Thyroid gland (tissue), 4 donors: Measurements from ENCODE around the gene REV3L.

Source experiments
- POLR2A ChIP-seq, 2 donors: fragments of 450-650 bp; IDR thresholded peaks; one replicate each; pipeline ENCODE4 v1.6.1; 2017; ENCODE audit warnings: antibody characterized with exemption in 2 of 2, mild to moderate bottlenecking in 2 of 2, moderate library complexity in 1 of 2
- TF ChIP-seq, protein P1 (sequence below), 6 experiments: fragments of 200-600 bp in 3 of 6; fragments of 450-650 bp in 3 of 6; sonication (generic) in 3 of 6; IDR thresholded peaks; one replicate each; pipeline ENCODE4 v1.5.1; 2016 to 2019; ENCODE audit warnings: antibody characterized with exemption in 6 of 6, mild to moderate bottlenecking in 2 of 6, inconsistent platforms in 1 of 6, moderate library complexity in 1 of 6

DNA sequence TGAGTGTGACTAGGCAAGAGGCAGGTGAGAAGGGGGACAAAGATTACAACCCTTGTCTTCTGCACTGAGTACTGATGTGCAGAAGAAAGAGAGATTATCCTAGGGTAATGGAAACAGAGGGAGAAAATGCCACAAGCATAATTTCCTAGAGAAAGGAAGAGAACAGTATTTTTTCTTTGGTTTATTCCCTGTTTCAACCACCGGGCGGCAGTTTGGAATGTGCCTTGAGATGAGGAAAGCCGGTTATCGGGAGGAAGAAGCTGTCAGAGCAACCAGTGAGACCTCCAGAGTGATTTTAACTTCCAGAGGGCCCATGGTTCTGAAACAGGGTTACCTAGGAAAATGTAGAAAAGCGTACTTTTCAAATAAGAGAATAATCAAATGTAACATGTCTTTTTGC is 121.4 kb downstream of the REV3L start:
- TF ChIP-seq, protein P1, sequence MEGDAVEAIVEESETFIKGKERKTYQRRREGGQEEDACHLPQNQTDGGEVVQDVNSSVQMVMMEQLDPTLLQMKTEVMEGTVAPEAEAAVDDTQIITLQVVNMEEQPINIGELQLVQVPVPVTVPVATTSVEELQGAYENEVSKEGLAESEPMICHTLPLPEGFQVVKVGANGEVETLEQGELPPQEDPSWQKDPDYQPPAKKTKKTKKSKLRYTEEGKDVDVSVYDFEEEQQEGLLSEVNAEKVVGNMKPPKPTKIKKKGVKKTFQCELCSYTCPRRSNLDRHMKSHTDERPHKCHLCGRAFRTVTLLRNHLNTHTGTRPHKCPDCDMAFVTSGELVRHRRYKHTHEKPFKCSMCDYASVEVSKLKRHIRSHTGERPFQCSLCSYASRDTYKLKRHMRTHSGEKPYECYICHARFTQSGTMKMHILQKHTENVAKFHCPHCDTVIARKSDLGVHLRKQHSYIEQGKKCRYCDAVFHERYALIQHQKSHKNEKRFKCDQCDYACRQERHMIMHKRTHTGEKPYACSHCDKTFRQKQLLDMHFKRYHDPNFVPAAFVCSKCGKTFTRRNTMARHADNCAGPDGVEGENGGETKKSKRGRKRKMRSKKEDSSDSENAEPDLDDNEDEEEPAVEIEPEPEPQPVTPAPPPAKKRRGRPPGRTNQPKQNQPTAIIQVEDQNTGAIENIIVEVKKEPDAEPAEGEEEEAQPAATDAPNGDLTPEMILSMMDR (IDR thresholded peaks at IDR 0.05): peak in 4 of 6 experiments; percentile 21 to 58 (median 52)
- TF ChIP-seq POLR2A (IDR thresholded peaks at IDR 0.05): no peak
